ENCODE data around the gene SGCE. TPM values are rescaled to one million over a fixed set of nuclear protein-coding genes. Genes with fewer than 3 reads are reported as not detected.

The SGCE gene
- total RNA-seq, 4 donors from 2014 or later, result 3.7 to 14.9 (median 11.4) TPM

GRCh38 chr7:94665426-94665825 is 9.5 kb upstream of the SGCE start:
- TF ChIP-seq POLR2A (IDR thresholded peaks at IDR 0.05), result no peak
- no peak for TF ChIP-seq CTCF (IDR thresholded peaks at IDR 0.05)
- H3K4me1 ChIP-seq, result no peaks in the 10 kb centered on the region
- no peak overlapping the region for H3K4me3 ChIP-seq
- no peak overlapping the region for H3K27ac ChIP-seq
- H3K36me3 ChIP-seq, result no peaks in the 10 kb centered on the region
- no peak for DNase-seq
- no peaks in the 10 kb centered on the region for H3K27me3 ChIP-seq
- H3K9me3 ChIP-seq, result no peaks in the 10 kb centered on the region

- Histone ChIP-seq H3K27me3 (no peaks in the 10 kb centered on the region), H3K4me1 (no peaks in the 10 kb centered on the region), H3K4me3 (no peak overlapping the region), H3K9me3 (no peaks in the 10 kb centered on the region), H3K27ac (no peak overlapping the region), H3K36me3 (no peaks in the 10 kb centered on the region)
- TF ChIP-seq CTCF (IDR thresholded peaks at IDR 0.05), result no peak
- no peak for TF ChIP-seq POLR2A (IDR thresholded peaks at IDR 0.05)
- no peak for DNase-seq
These were observed 8.1 kb upstream of the SGCE start for GRCh38 chr7:94664023-94664422.

GRCh38 chr7:94662548-94662947 is 6.6 kb upstream of the SGCE start:
- H3K27ac ChIP-seq, result no peak overlapping the region

GRCh38 chr7:94660006-94660405 is 4.1 kb upstream of the SGCE start:
- Histone ChIP-seq H3K4me1 (peaks cover 0 to 23% (median 0%) of the 10 kb centered on the region in 4 donors), H3K27me3 (no peaks in the 10 kb centered on the region), H3K36me3 (no peaks in the 10 kb centered on the region), H3K9me3 (no peaks in the 10 kb centered on the region), H3K4me3 (no peak overlapping the region), H3K27ac (no peak overlapping the region)
- DNase-seq, result no peak
- no peak for TF ChIP-seq POLR2A (IDR thresholded peaks at IDR 0.05)

More at GRCh38 chr7:94662548-94662947, 6.6 kb upstream of the SGCE start:
- no peaks in the 10 kb centered on the region for H3K4me1 ChIP-seq
- H3K27me3 ChIP-seq, result no peaks in the 10 kb centered on the region
- no peak for TF ChIP-seq CTCF (IDR thresholded peaks at IDR 0.05)
- no peak for DNase-seq
- no peak overlapping the region for H3K4me3 ChIP-seq
- H3K9me3 ChIP-seq, result no peaks in the 10 kb centered on the region
- H3K36me3 ChIP-seq, result no peaks in the 10 kb centered on the region

GRCh38 chr7:94658826-94659225 is 2.9 kb upstream of the SGCE start:
- Histone ChIP-seq H3K27me3 (no peaks in the 10 kb centered on the region), H3K27ac (peak overlapping the region in 1 of 4 donors; percentile 14), H3K9me3 (no peaks in the 10 kb centered on the region), H3K4me3 (peak overlapping the region in 1 of 4 donors; percentile 53), H3K36me3 (no peaks in the 10 kb centered on the region), H3K4me1 (peaks cover 0 to 24% (median 0%) of the 10 kb centered on the region in 4 donors)
- no peak for DNase-seq
- no peak for TF ChIP-seq POLR2A (IDR thresholded peaks at IDR 0.05)
- no peak for TF ChIP-seq CTCF (IDR thresholded peaks at IDR 0.05)

GRCh38 chr7:94657771-94658693 is 2.1 kb upstream of the SGCE start:
- Histone ChIP-seq H3K9me3 (no peaks in the 10 kb centered on the region), H3K36me3 (no peaks in the 10 kb centered on the region), H3K27ac (peak overlapping the region in 3 of 4 donors; percentile 21 to 59 (median 41)), H3K4me1 (peaks cover 0 to 24% (median 0%) of the 10 kb centered on the region in 4 donors), H3K4me3 (peak overlapping the region; percentile 37 to 55 (median 48)), H3K27me3 (no peaks in the 10 kb centered on the region)
- TF ChIP-seq CTCF (IDR thresholded peaks at IDR 0.05), result peak in 1 of 6 experiments; percentile 11
- TF ChIP-seq POLR2A (IDR thresholded peaks at IDR 0.05), result no peak
- peak; percentile 92 to 98 (median 93) for DNase-seq
